ENCODE results near the gene CELA3B. TPM values are rescaled to one million over a fixed set of nuclear protein-coding genes. Genes with fewer than 3 reads are reported as not detected.

The CELA3B gene
- polyA plus RNA-seq, 1 donor (not counting 4 experiments of a cell fraction or from before 2014, with no cell fraction given) = not detected

DNA sequence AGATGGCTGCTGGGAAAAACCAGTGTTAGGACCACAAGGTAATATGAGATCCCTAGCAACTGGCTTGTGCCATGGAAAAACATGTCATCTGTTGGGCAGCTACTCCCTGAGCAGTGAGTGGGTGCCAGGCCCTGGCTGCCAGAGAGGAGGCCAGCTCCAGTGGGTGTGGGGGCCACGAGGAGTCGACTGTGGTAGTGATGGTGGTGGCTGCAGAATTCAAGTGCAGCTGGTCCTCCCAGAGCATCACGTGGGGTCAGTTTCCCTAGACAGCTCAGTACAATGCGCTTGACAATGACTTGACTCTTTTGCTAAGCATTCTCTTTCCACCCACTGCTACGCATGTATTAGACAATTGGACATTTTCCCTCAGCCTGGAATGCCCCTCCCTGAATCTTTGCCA, 61.2 kb downstream of the CELA3B start:
- H3K27me3 ChIP-seq (ENCODE audit: control insufficient read depth, extremely low read depth, insufficient read depth, low read length) = no peaks in the 10 kb centered on the region

More for the DNA sequence above, 61.2 kb downstream of the CELA3B start:
- H3K36me3 ChIP-seq (ENCODE audit: control insufficient read depth in 2 of 2, extremely low read depth in 1 of 2, insufficient read depth in 2 of 2, low read length in 2 of 2) = no peaks in the 10 kb centered on the region
- DNase-seq (ENCODE audit: low read depth, low spot score) (no peak), FAIRE-seq (no peak)
- peaks cover 29% of the 10 kb centered on the region for H3K4me1 ChIP-seq (ENCODE audit: control insufficient read depth, extremely low read depth, insufficient read depth, low read length)
- dilution Hi-C loops (cut with MboI; ENCODE audit: extremely low pct_ligation_motif_present, low sequenced_read_pairs) = no loop called here
- H3K9me3 ChIP-seq (ENCODE audit: control insufficient read depth, low read depth, low read length) = no peaks in the 10 kb centered on the region
- H3K9me1 ChIP-seq (ENCODE audit: control insufficient read depth, extremely low read depth, insufficient read depth, low read length) = no peaks in the 10 kb centered on the region
- no peak overlapping the region for H2AFZ ChIP-seq (ENCODE audit: control insufficient read depth, low read length)
- no peak overlapping the region for H3K9ac ChIP-seq (ENCODE audit: control insufficient read depth, extremely low read depth, insufficient read depth, low read length)
- no peaks in the 10 kb centered on the region for H4K20me1 ChIP-seq (ENCODE audit: control insufficient read depth, extremely low read depth, insufficient read depth, low read length)
- no peak overlapping the region for H3K27ac ChIP-seq (ENCODE audit: control insufficient read depth, insufficient read depth, low read length)
- H3K79me2 ChIP-seq (ENCODE audit: control insufficient read depth, insufficient read depth, low read length) = no peaks in the 10 kb centered on the region
- TF ChIP-seq EZH2 (IDR thresholded peaks at IDR 0.05; ENCODE audit: low read length) = no peak
- TF ChIP-seq, protein P1, sequence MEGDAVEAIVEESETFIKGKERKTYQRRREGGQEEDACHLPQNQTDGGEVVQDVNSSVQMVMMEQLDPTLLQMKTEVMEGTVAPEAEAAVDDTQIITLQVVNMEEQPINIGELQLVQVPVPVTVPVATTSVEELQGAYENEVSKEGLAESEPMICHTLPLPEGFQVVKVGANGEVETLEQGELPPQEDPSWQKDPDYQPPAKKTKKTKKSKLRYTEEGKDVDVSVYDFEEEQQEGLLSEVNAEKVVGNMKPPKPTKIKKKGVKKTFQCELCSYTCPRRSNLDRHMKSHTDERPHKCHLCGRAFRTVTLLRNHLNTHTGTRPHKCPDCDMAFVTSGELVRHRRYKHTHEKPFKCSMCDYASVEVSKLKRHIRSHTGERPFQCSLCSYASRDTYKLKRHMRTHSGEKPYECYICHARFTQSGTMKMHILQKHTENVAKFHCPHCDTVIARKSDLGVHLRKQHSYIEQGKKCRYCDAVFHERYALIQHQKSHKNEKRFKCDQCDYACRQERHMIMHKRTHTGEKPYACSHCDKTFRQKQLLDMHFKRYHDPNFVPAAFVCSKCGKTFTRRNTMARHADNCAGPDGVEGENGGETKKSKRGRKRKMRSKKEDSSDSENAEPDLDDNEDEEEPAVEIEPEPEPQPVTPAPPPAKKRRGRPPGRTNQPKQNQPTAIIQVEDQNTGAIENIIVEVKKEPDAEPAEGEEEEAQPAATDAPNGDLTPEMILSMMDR (optimal IDR thresholded peaks at IDR 0.05 in 1 of 3, IDR thresholded peaks at IDR 0.05 in 1 of 3, conservative IDR thresholded peaks at IDR 0.05 in 1 of 3; ENCODE audit: extremely low read depth in 1 of 3, insufficient read depth in 2 of 3, low read length in 3 of 3) = no peak
- H3K4me2 ChIP-seq (ENCODE audit: control insufficient read depth, extremely low read depth, insufficient read depth, low read depth, low read length) = no peak overlapping the region
- no peak overlapping the region for H3K4me3 ChIP-seq (ENCODE audit: control insufficient read depth in 2 of 3, extremely low read depth in 1 of 3, insufficient read depth in 2 of 3, low read depth in 1 of 3, low read length in 3 of 3)

Small RNA genes lying within 50 kb of the gene (small RNA-seq; reads per million reads assigned to genes)
- gene RN7SL186P (ENCODE audit: insufficient read length in 3 of 3, low read depth in 3 of 3, low replicate concordance in 1 of 3) = 0 reads per million in 3 experiments
- gene RN7SL386P (ENCODE audit: insufficient read length in 3 of 3, low read depth in 3 of 3, low replicate concordance in 1 of 3) = 0 reads per million in 3 experiments
- 0 reads per million in 3 experiments for gene RNU6-1022P (ENCODE audit: insufficient read length in 3 of 3, low read depth in 3 of 3, low replicate concordance in 1 of 3)
- gene RNU6-776P (ENCODE audit: insufficient read length in 3 of 3, low read depth in 3 of 3, low replicate concordance in 1 of 3) = 0 reads per million in 3 experiments

Other genes with a start within 250 kb of the CELA3B start
- 18.7 to 33.0 TPM (median 21.6 TPM) in 3 replicates for gene USP48, start 193.9 kb upstream of the CELA3B start, polyA plus RNA-seq
- gene LDLRAD2, start 164.8 kb upstream of the CELA3B start, polyA plus RNA-seq = 0.07 TPM in 1 of 3 replicates, not detected in the others
- 9.0 to 20.7 TPM (median 17.0 TPM) in 3 replicates for gene HSPG2, start 39.7 kb upstream of the CELA3B start, polyA plus RNA-seq
- gene CELA3A, start 24.6 kb downstream of the CELA3B start, polyA plus RNA-seq = not detected in 3 replicates
- gene CDC42, start 75.7 kb downstream of the CELA3B start, polyA plus RNA-seq = 291 to 499 TPM (median 312 TPM) in 3 replicates
- gene WNT4, start 166.1 kb downstream of the CELA3B start, polyA plus RNA-seq = 0.35 to 17.2 TPM (median 2.6 TPM) in 3 replicates